ENCODE data around the gene KAT14.
A peak's percentile ranks its signal among the peaks of the same experiment; 100 is the strongest.
"Not testable (repeated sequence)": the region's sequence is repeated elsewhere in the genome, so short reads cannot be mapped to it uniquely, and the experiment has no call there.

The KAT14 gene

GRCh38 chr20:18137412-18138265 lies at the start of gene KAT14, which contains the start of gene PET117:
KAT14 (plus strand) TSS chr20:18137863; CDS start chr20:18142661, 4,798 bp downstream.
PET117 (plus strand) TSS chr20:18137863; CDS start chr20:18137956, 93 bp downstream.
- DNase-seq (ENCODE audit: low read depth in 1 of 2, low spot score in 1 of 2), result peak; percentile 88 to 89

DNA sequence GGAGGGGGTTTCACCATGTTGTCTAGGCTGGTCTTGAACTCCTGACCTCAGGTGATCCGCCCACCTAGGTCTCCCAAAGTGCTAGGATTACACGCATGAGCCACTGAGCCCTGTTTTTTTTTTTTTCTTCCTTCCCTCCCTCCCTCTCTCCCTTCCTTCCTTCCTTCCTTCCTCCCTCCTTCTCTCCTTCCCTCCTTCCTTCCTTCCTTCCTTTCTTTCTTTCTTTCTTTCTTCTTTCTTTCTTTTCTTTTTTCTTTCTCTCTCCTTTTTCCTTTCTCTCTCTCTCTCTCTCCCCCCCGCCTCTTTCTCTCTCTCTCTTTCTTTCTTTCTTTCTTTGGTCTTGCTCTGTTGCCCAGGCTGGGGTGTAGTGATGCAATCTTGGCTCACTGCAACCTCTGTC lies 49.4 kb upstream of the KAT14 start:
- not testable (repeated sequence) for DNase-seq (ENCODE audit: low read depth in 1 of 2, low spot score in 1 of 2)

DNA sequence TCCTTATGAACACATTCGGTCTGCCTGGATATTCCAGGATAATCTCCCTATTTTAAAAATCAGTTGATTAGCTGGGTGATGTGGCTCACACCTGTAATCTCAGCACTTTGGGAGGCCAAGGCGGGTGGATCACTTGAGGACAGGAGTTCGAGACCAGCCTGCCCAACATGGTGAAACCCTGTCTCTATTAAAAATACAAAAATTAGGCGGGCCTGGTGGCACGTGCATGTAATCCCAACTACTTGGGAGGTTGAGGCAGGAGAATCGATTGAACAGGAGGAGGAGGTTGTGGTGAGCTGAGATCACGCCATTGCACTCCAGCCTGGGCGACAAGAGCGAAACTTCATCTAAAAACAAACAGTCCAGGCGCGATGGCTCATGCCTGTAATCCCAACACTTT lies 48.8 kb upstream of the KAT14 start:
- DNase-seq (ENCODE audit: low read depth in 1 of 2, low spot score in 1 of 2), result not testable (repeated sequence)

- no peak for DNase-seq (ENCODE audit: low read depth in 1 of 2, low spot score in 1 of 2)
Observed at GRCh38 chr20:18090044-18090443, 47.6 kb upstream of the KAT14 start.

- no peak for DNase-seq (ENCODE audit: low read depth in 1 of 2, low spot score in 1 of 2)
Observed at GRCh38 chr20:18090477-18090876, 47.2 kb upstream of the KAT14 start.

GRCh38 chr20:18091623-18092022 lies 46.0 kb upstream of the KAT14 start:
- DNase-seq (ENCODE audit: low read depth in 1 of 2, low spot score in 1 of 2), result no peak

- no peak for DNase-seq (ENCODE audit: low read depth in 1 of 2, low spot score in 1 of 2)
Observed at GRCh38 chr20:18092890-18093289, 44.8 kb upstream of the KAT14 start.

DNA sequence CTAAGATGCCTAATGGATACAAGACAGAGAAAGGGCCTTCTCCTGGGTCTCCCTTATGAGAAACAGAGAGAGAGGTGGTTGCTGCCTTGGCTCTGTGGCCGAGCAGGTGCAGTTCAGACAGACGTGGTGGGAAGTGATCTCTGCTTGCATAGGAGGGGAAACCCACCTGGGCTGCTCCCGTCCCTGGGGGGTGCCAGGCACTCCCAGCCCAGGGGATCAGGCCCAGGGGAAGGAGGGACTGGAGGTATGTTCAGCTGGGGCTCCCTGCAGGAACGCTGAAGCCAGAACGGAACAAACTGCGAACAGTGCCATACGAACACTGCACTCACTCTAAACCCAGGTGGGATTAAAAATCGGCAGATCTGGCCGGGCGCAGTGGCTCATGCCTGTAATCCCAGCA lies 44.3 kb upstream of the KAT14 start:
- no peak for DNase-seq (ENCODE audit: low read depth in 1 of 2, low spot score in 1 of 2)

GRCh38 chr20:18094191-18094590 lies 43.5 kb upstream of the KAT14 start:
- DNase-seq (ENCODE audit: low read depth in 1 of 2, low spot score in 1 of 2), result no peak

- not testable (repeated sequence) for DNase-seq (ENCODE audit: low read depth in 1 of 2, low spot score in 1 of 2)
Observed at GRCh38 chr20:18100569-18100968, 37.1 kb upstream of the KAT14 start.

DNA sequence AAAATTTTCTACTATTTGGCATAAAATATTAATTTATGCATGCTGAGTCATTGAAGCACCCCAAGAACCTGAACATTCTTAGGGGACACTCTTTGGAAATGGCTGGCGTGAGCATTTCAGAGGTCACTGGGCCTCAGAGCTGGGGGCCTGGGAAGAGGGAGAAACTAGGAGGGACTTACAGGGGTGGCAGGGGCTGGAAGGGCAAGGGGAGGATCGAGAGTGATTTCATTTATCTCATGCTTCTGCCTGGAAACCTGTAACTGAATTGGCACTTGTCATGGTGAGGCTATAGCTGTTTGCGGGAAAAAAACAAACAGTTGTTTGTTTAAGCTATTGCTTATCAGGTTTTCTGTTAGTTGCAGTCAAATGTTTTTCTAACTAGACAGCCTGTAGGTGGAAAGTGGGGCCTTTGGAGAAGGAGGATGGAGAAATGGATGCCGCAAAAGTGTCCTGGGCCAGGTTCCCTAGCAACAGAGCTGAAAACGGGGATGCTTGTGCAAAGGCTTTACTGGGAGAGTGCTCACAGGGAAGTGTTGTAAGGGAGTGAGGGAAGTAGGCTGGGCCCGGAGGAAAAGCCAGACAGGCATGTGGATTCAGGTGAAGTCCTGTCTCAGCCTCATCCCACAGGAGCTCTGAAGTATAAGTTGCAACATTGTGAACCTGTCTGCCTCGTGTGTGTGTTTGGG lies 36.4 kb upstream of the KAT14 start:
- no peak for DNase-seq (ENCODE audit: low read depth in 1 of 2, low spot score in 1 of 2)

DNA sequence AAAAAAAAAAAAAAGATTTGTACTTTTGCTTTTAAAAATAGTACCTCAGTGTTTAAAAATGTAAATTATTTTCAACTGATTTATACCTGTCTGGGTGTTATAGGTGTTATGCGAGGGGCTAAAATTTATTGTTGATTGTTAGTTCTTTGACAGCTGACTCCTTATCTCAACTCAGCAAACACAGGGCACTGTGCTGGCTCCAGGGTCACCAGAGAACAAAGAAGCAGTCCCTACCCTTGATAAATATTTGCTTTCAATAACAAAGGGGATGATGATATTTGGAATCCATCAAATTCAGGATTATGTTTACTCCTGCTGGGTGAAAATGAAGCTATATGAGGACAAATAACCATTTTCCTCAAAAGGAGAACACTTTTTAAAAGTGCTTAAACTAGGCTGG lies 34.2 kb upstream of the KAT14 start:
- no peak for DNase-seq (ENCODE audit: low read depth in 1 of 2, low spot score in 1 of 2)

GRCh38 chr20:18108326-18108725 lies 29.3 kb upstream of the KAT14 start:
- DNase-seq (ENCODE audit: low read depth in 1 of 2, low spot score in 1 of 2), result no peak

- not testable (repeated sequence) for DNase-seq (ENCODE audit: low read depth in 1 of 2, low spot score in 1 of 2)
Observed at GRCh38 chr20:18128574-18128973, 9.1 kb upstream of the KAT14 start.

- no peak for DNase-seq (ENCODE audit: low read depth in 1 of 2, low spot score in 1 of 2)
Observed at GRCh38 chr20:18132663-18133062, 5.0 kb upstream of the KAT14 start.

GRCh38 chr20:18133962-18134361 lies 3.7 kb upstream of the KAT14 start:
- DNase-seq (ENCODE audit: low read depth in 1 of 2, low spot score in 1 of 2), result no peak

- no peak for DNase-seq (ENCODE audit: low read depth in 1 of 2, low spot score in 1 of 2)
Observed at GRCh38 chr20:18138266-18138582, 561 bp downstream of the KAT14 start.

DNA sequence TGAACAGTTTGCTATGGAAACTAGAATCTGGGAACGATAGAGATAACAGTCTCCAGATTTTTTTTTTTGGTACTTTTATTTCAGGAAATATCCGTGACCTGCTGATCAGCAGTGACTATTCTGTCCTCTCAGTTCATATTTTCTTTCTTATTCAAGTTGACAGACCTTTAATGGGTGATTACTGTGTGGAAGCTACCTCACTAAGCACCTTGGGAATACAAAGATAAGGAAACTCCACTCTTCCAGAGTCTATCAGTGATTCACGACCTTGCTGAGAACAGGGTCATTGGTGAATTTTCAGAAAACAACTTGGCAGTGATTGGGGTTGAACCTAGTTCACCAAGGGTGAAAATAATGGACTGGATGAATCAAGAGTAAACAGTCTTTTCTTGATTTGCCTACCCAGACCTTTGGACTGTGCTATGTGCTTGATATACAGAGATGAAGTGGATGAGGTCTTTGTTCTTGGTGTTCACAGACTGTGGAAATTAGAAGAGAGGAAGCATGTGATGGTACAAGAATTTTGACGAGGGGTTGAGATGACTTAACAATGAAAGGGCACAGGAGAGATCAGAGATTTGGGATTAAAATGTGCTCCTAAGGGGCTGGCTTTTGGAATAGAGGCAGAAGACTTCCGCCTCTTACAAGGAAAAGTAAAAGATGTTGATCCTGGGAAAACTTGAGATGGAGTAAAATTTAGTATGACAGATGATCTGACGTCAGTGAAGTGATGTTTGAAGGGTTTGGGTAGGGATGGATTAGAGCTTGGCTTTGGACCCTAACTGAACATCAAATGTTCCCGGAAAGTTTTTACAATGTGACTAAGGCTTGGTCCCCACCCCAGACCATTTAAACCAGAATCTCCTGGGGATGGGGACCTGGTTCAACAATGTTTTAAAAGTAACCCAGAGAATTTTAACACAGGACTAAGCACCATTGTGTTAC lies 1.2 kb downstream of the KAT14 start:
- no peak for DNase-seq (ENCODE audit: low read depth in 1 of 2, low spot score in 1 of 2)

GRCh38 chr20:18139832-18140231 lies 2.2 kb downstream of the KAT14 start:
- DNase-seq (ENCODE audit: low read depth in 1 of 2, low spot score in 1 of 2), result no peak

DNA sequence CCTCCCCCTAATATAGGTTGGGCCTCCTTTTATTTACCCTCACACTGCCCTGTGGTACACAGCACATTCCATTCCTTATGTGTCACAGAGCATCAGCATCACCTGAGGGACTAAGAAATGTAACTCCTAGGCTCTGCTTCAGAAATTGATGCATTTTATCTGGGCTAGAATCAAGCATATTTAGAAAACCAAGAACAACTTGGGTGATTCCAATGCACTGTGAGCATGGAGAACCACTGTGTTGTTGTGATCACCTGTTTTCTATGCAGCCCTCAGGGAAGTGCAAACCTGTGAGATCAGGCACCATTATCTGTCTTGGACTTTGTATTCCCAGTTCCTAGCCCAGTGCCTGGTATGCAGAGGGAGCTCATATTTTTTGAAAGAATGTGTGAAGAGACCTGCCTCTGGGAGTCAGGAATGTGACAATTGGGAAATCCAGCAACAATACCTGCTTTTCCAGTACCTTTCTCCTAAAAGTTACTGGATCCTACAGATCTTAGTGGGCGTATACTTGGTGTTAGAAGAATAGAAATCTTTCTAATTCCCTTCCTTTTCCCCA lies 7.0 kb downstream of the KAT14 start:
- DNase-seq (ENCODE audit: low read depth in 1 of 2, low spot score in 1 of 2), result no peak

DNA sequence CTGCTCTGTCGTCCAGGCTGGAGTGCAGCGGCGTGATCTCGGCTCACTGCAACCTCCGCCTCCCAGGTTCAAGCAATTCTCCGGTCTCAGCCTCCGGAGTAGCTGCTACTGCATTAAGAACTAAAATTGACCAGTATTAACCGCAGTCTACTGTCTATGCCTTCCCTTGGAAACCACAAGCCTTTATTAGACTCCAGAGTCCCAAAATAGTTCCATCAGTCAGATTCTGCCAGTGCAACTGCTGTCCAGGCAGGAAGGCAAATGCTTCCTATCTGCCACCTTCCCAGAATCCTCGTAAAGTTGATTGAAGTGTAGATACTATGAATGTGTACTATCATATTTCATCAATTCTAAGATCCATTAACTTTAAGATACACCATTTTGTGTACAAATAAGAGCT lies 16.7 kb downstream of the KAT14 start:
- no peak for DNase-seq (ENCODE audit: low read depth in 1 of 2, low spot score in 1 of 2)
